TTC549 (cell line): ENCODE measurements around the gene CRIP2.

ENCODE experiments used
- FAIRE-seq: peaks from 2 replicates; lab custom pipeline; 2012; peaks lifted over from hg19 to GRCh38; lab: Jason Lieb, UNC

The CRIP2 gene

GRCh38 chr14:105500036-105500725 is 25.6 kb downstream of the CRIP2 start:
- FAIRE-seq = no peak

- FAIRE-seq = no peak
Measured at GRCh38 chr14:105500726-105501101, 26.1 kb downstream of the CRIP2 start.

- no peak for FAIRE-seq
Measured at GRCh38 chr14:105501504-105502291, 27.1 kb downstream of the CRIP2 start.

- FAIRE-seq = no peak
Measured at GRCh38 chr14:105502446-105503295, 28.1 kb downstream of the CRIP2 start.

GRCh38 chr14:105503296-105503640 is 28.6 kb downstream of the CRIP2 start:
- no peak for FAIRE-seq

- FAIRE-seq = no peak
Measured at GRCh38 chr14:105503935-105504692, 29.5 kb downstream of the CRIP2 start.

- FAIRE-seq = no peak
Measured at GRCh38 chr14:105505101-105505500, 30.5 kb downstream of the CRIP2 start.

GRCh38 chr14:105507247-105507646 is 32.6 kb downstream of the CRIP2 start:
- FAIRE-seq = no peak

- no peak for FAIRE-seq
Measured at GRCh38 chr14:105508069-105508468, 33.4 kb downstream of the CRIP2 start.

- no peak for FAIRE-seq
Measured at GRCh38 chr14:105508601-105509000, 34.0 kb downstream of the CRIP2 start.

GRCh38 chr14:105517096-105517495 is 42.5 kb downstream of the CRIP2 start:
- FAIRE-seq = no peak

GRCh38 chr14:105519946-105520698 is 45.5 kb downstream of the CRIP2 start:
- no peak for FAIRE-seq

- no peak for FAIRE-seq
Measured at GRCh38 chr14:105525326-105525725, 50.7 kb downstream of the CRIP2 start.

GRCh38 chr14:105525861-105526775 is 51.5 kb downstream of the CRIP2 start, which contains the start of gene TMEM121:
Gene TMEM121, plus strand, starts transcription at chr14:105526583. Its CDS starts 2,252 bp downstream, at chr14:105528835.
- FAIRE-seq = no peak

GRCh38 chr14:105526776-105527380 is 52.3 kb downstream of the CRIP2 start:
- FAIRE-seq = no peak

- FAIRE-seq = no peak
Measured at GRCh38 chr14:105527381-105527825, 52.8 kb downstream of the CRIP2 start.

- no peak for FAIRE-seq
Measured at GRCh38 chr14:105527826-105528585, 53.4 kb downstream of the CRIP2 start.

- FAIRE-seq = no peak
Measured at GRCh38 chr14:105528586-105529318, 54.1 kb downstream of the CRIP2 start.

GRCh38 chr14:105529319-105529568 is 54.6 kb downstream of the CRIP2 start:
- no peak for FAIRE-seq
